CD14-positive monocyte (primary cell): Measurements from ENCODE around the gene KCNA1. TPM values are rescaled to one million over a fixed set of nuclear protein-coding genes. Genes with fewer than 3 reads are reported as not detected.

Experiments used
- DNase-seq, 3 donors: peaks; one replicate each; pipeline ENCODE4 v3.0.0-alpha.2; 2011 to 2022
- H2AFZ ChIP-seq: 2 replicates; pipeline ENCODE4 v1.6.0; 2012; ENCODE audit warnings: mild to moderate bottlenecking, low read depth, low read length, inconsistent platforms; ENCODE audit not compliant: insufficient read depth, poor library complexity, severe bottlenecking
- H3K27ac ChIP-seq, 2 donors: 1 replicate in 1 of 2; 2 replicates in 1 of 2; pipeline ENCODE4 v1.5.1; 2012 to 2013; ENCODE audit warnings: low read length in 2 of 2, control low read depth in 1 of 2, inconsistent platforms in 1 of 2, low read depth in 1 of 2, mild to moderate bottlenecking in 1 of 2
- H3K27me3 ChIP-seq, 2 donors: one replicate each; pipeline versions ENCODE4 v1.6.0 to v1.6.1; 2011 to 2013; ENCODE audit warnings: low read length in 2 of 2; ENCODE audit not compliant: control insufficient read depth in 2 of 2, insufficient read depth in 2 of 2
- H3K36me3 ChIP-seq, 2 donors: replicated peaks in 1 of 2; 1 replicate in 1 of 2; 2 replicates in 1 of 2; pipeline versions ENCODE4 v1.5.1 to v1.6.1; 2012 to 2013; ENCODE audit warnings: low read length in 2 of 2, control low read depth in 1 of 2, inconsistent platforms in 1 of 2, mild to moderate bottlenecking in 1 of 2; ENCODE audit not compliant: insufficient read depth in 2 of 2, control insufficient read depth in 1 of 2
- H3K4me1 ChIP-seq, 2 donors: 1 replicate in 1 of 2; 2 replicates in 1 of 2; pipeline versions ENCODE4 v1.5.1 to v1.6.1; 2012 to 2013; ENCODE audit warnings: low read length in 2 of 2, control low read depth in 1 of 2, inconsistent platforms in 1 of 2, mild to moderate bottlenecking in 1 of 2, moderate library complexity in 1 of 2; ENCODE audit not compliant: insufficient read depth in 2 of 2, control insufficient read depth in 1 of 2
- H3K4me2 ChIP-seq: replicated peaks from 2 replicates; pipeline ENCODE3; 2012; ENCODE audit warnings: low read length, moderate library complexity, mild to moderate bottlenecking; ENCODE audit not compliant: poor library complexity, severe bottlenecking; ENCODE audit errors: extremely low read depth
- H3K4me3 ChIP-seq, 3 experiments: fragments of 200-600 bp in 1 of 3; sonication (generic) in 1 of 3; replicated peaks in 1 of 3; 1 replicate in 2 of 3; 2 replicates in 1 of 3; pipeline ENCODE4 v1.5.1; 2011 to 2013; ENCODE audit warnings: low read length in 3 of 3, mild to moderate bottlenecking in 3 of 3, control low read depth in 2 of 3, low read depth in 2 of 3, inconsistent platforms in 1 of 3, moderate library complexity in 1 of 3
- H3K79me2 ChIP-seq: 2 replicates; pipeline ENCODE4 v1.6.0; 2012; ENCODE audit warnings: mild to moderate bottlenecking, control low read depth, inconsistent platforms, low read length, moderate library complexity; ENCODE audit not compliant: insufficient read depth
- H3K9ac ChIP-seq: 2 replicates; pipeline ENCODE4 v1.6.0; 2017; ENCODE audit warnings: low read length, mild to moderate bottlenecking; ENCODE audit not compliant: insufficient read depth, poor library complexity, severe bottlenecking
- H3K9me3 ChIP-seq, 2 donors: replicated peaks in 1 of 2; 1 replicate in 1 of 2; 2 replicates in 1 of 2; pipeline versions ENCODE4 v1.5.1 to v1.6.1; 2012 to 2013; ENCODE audit warnings: low read length in 2 of 2, control low read depth in 1 of 2; ENCODE audit not compliant: control insufficient read depth in 1 of 2, insufficient read depth in 1 of 2
- H4K20me1 ChIP-seq: 2 replicates; pipeline ENCODE4 v1.6.0; 2012; ENCODE audit warnings: mild to moderate bottlenecking, low read length, control low read depth, moderate library complexity; ENCODE audit not compliant: insufficient read depth
- H3K27ac Mint-ChIP-seq, 7 donors: one replicate each; pipeline ENCODE4 v1.8.0; 2020; ENCODE audit warnings: mild to moderate bottlenecking in 7 of 7, mixed read lengths in 7 of 7, moderate library complexity in 6 of 7, inconsistent platforms in 2 of 7
- H3K27me3 Mint-ChIP-seq, 3 donors: one replicate each; pipeline ENCODE4 v1.8.0; 2021 to 2022; ENCODE audit warnings: low read depth in 3 of 3, mild to moderate bottlenecking in 3 of 3, mixed read lengths in 3 of 3, moderate library complexity in 3 of 3, inconsistent platforms in 1 of 3
- H3K36me3 Mint-ChIP-seq, 2 donors: one replicate each; pipeline ENCODE4 v1.8.0; 2020; ENCODE audit warnings: mixed read lengths in 2 of 2, inconsistent platforms in 1 of 2, mild to moderate bottlenecking in 1 of 2
- H3K4me1 Mint-ChIP-seq: one replicate; pipeline ENCODE4 v1.8.0; 2020; ENCODE audit warnings: mild to moderate bottlenecking, mixed read lengths
- H3K4me3 Mint-ChIP-seq, 2 donors: one replicate each; pipeline ENCODE4 v1.8.0; 2020; ENCODE audit warnings: mild to moderate bottlenecking in 2 of 2, mixed read lengths in 2 of 2, moderate library complexity in 1 of 2
- H3K9me3 Mint-ChIP-seq, 7 donors: one replicate each; pipeline ENCODE4 v1.8.0; 2020 to 2022; ENCODE audit warnings: mixed read lengths in 7 of 7, mild to moderate bottlenecking in 6 of 7, moderate library complexity in 6 of 7, inconsistent platforms in 2 of 7
- CTCF ChIP-seq: fragments of 200-600 bp; IDR thresholded peaks from one replicate; pipeline ENCODE4 v1.8.0; 2022; ENCODE audit warnings: antibody characterized with exemption, mild to moderate bottlenecking
- WGBS: methylation state at CpG from one replicate; pipeline ENCODE4 v1.1.5; 2013; ENCODE audit warnings: missing lambda C conversion rate; ENCODE audit not compliant: insufficient coverage; 5-methylcytosine and 5-hydroxymethylcytosine counted together
- intact Hi-C, 2 donors: fragments of 100-400 bp; cut with micrococcal nuclease; formaldehyde crosslinking; loops; one replicate each; pipeline versions ENCODE4 v1.15.0 to v1.15.1; 2023
- polyA plus RNA-seq, 3 donors: library from polyadenylated mRNA; depleted of rRNA in 1 of 3; unstranded in 2 of 3; stranded (reverse) in 1 of 3; fragments of 300-500 nt in 2 of 3; fragments of >200 nt in 1 of 3; fragmentation: Illumina TruSeq in 2 of 3; gene quantifications; 1 replicate in 2 of 3; 2 replicates in 1 of 3; pipeline ENCODE4 v1.2.3, GENCODE V29; 2012 to 2021

The KCNA1 gene
- polyA plus RNA-seq, 3 donors = not detected

GRCh38 chr12:4865246-4865645 is 44.5 kb upstream of the KCNA1 start:
- Histone ChIP-seq H3K4me1 (no peaks in the 10 kb centered on the region), H3K79me2 (no peaks in the 10 kb centered on the region), H4K20me1 (no peaks in the 10 kb centered on the region), H3K4me3 (no peak overlapping the region), H3K36me3 (no peaks in the 10 kb centered on the region), H3K9ac (no peak overlapping the region), H3K27ac (no peak overlapping the region), H2AFZ (no peak overlapping the region), H3K4me2 (no peak overlapping the region), H3K27me3 (no peaks in the 10 kb centered on the region), H3K9me3 (no peaks in the 10 kb centered on the region)
- whole genome bisulfite sequencing = 79% methylated on average over 3 of the region's 5 CpGs
- H3K36me3 Mint-ChIP-seq = no peaks in the 10 kb centered on the region
- DNase-seq = no peak
- H3K9me3 Mint-ChIP-seq = no peaks in the 10 kb centered on the region
- H3K27ac Mint-ChIP-seq = no peak overlapping the region
- intact Hi-C loops = no loop called here
- no peaks in the 10 kb centered on the region for H3K4me1 Mint-ChIP-seq
- peaks cover 7 to 17% (median 15%) of the 10 kb centered on the region in 3 donors for H3K27me3 Mint-ChIP-seq
- no peak overlapping the region for H3K4me3 Mint-ChIP-seq
- no peak for TF ChIP-seq CTCF

- Mint-ChIP-seq H3K9me3 (no peaks in the 10 kb centered on the region), H3K36me3 (no peaks in the 10 kb centered on the region), H3K4me1 (no peaks in the 10 kb centered on the region), H3K27ac (no peak overlapping the region), H3K27me3 (peaks cover 7 to 15% (median 15%) of the 10 kb centered on the region in 3 donors), H3K4me3 (no peak overlapping the region)
- H3K4me2 ChIP-seq = no peak overlapping the region
- no peaks in the 10 kb centered on the region for H3K9me3 ChIP-seq
- TF ChIP-seq CTCF = no peak
- no peak overlapping the region for H3K4me3 ChIP-seq
- H3K27me3 ChIP-seq = no peaks in the 10 kb centered on the region
- H3K9ac ChIP-seq = no peak overlapping the region
- H3K27ac ChIP-seq = no peak overlapping the region
- no peaks in the 10 kb centered on the region for H4K20me1 ChIP-seq
- no peaks in the 10 kb centered on the region for H3K79me2 ChIP-seq
- WGBS = 55% methylated on average over 9 of the region's 9 CpGs
- no peak for DNase-seq
- intact Hi-C loops = no loop called here
- no peak overlapping the region for H2AFZ ChIP-seq
- no peaks in the 10 kb centered on the region for H3K36me3 ChIP-seq
- H3K4me1 ChIP-seq = no peaks in the 10 kb centered on the region
Measured at GRCh38 chr12:4866299-4866698, 43.4 kb upstream of the KCNA1 start.
